ENCODE measurements around the gene ELOB. TPM values are rescaled to one million over a fixed set of nuclear protein-coding genes. Genes with fewer than 3 reads are reported as not detected.

The ELOB gene
- total and polyA plus RNA-seq, 2 of the 13 experiments (the other 11 are each of a cell fraction or from before 2014, with no cell fraction given): 208 to 225 TPM

DNA sequence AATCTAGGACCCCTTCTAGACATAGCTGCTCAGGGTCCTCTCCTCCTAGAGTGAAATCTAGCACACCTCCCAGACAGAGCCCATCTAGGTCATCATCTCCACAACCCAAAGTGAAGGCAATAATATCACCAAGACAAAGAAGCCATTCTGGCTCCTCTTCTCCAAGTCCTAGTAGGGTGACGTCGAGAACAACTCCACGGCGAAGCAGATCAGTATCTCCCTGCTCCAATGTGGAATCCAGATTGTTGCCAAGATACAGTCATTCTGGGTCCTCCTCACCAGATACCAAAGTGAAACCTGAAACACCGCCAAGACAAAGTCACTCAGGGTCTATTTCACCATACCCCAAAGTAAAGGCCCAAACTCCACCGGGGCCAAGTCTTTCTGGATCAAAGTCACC lies 13.9 kb downstream of the ELOB start:
- Histone ChIP-seq H3K9ac (ENCODE audit: insufficient read depth, low read depth, low read length) (no peak overlapping the region), H3K4me2 (ENCODE audit: low read depth, low read length) (no peak overlapping the region), H3K9me3 (ENCODE audit: low read length) (no peaks in the 10 kb centered on the region), H3K79me2 (ENCODE audit: insufficient read depth, low read length) (peaks cover 42% of the 10 kb centered on the region), H3K4me3 (replicated peaks in 1 of 3; ENCODE audit: insufficient read depth in 1 of 3, low read depth in 2 of 3, low read length in 3 of 3) (no peak overlapping the region), H2AFZ (ENCODE audit: low read length) (no peak overlapping the region), H4K20me1 (ENCODE audit: insufficient read depth, low read length) (peaks cover 13% of the 10 kb centered on the region), H3K27ac (ENCODE audit: extremely low read length, insufficient read depth, low read length) (no peak overlapping the region), H3K36me3 (replicated peaks in 1 of 2; ENCODE audit: control insufficient read depth in 1 of 2, insufficient read depth in 2 of 2, low read length in 2 of 2) (peaks cover 53 to 99% of the 10 kb centered on the region in 2 experiments), H3K4me1 (ENCODE audit: insufficient read depth, low read length) (no peaks in the 10 kb centered on the region), H3K27me3 (ENCODE audit: control insufficient read depth in 1 of 2, insufficient read depth in 2 of 2, low read length in 2 of 2) (no peaks in the 10 kb centered on the region)
- in situ Hi-C loops (cut with HindIII; ENCODE audit: extremely low pct_ligation_motif_present, low pct_unique_long_range_greater_than_20kb): no loop called here
- no peak for TF ChIP-seq ZNF615 (CRISPR knock-in tag; IDR thresholded peaks at IDR 0.05; ENCODE audit: borderline replicate concordance)
- 0 out of 2 replicates have a peak, but pooled peaks have one; percentile 52 for TF ChIP-seq POLR2G (IDR thresholded peaks at IDR 0.05; ENCODE audit: low read depth, low read length)
- FAIRE-seq (no peak), DNase-seq (ENCODE audit: low spot score) (no peak), ATAC-seq (no peak)
- 100% methylated on average over 6 of the region's 6 CpGs for WGBS (ENCODE audit: low lambda C conversion rate)
- ChIA-PET CTCF (ENCODE audit: low intra/inter-chr PET ratio, low total read pairs) (no interaction called here), POLR2A (interaction anchor here (0.8 to 1.2 kb wide), 2 partner anchors 12 to 15 kb away, joined by 3 to 5 read pairs; no protein-coding TSS in a partner anchor)
- no TSS peak for BruUV-seq (replicated peaks)
- intact Hi-C loops (cut with micrococcal nuclease; ENCODE audit: unreplicated experiment): no loop called here

DNA sequence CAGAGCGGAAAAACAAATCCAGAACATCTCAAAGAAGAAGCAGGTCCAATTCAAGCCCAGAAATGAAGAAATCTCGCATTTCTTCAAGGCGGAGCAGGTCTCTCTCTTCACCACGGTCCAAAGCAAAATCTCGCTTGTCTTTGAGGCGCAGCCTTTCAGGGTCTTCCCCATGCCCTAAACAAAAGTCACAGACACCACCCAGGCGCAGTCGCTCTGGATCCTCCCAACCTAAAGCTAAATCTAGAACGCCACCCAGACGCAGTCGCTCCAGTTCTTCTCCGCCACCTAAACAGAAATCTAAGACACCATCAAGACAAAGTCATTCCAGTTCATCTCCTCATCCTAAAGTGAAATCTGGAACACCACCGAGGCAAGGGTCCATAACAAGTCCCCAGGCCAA lies 14.4 kb downstream of the ELOB start:
- no peaks in the 10 kb centered on the region for H3K9me3 ChIP-seq (ENCODE audit: low read length)
- no peak for DNase-seq (ENCODE audit: low spot score)
- H3K4me3 ChIP-seq (replicated peaks in 1 of 3; ENCODE audit: insufficient read depth in 1 of 3, low read depth in 2 of 3, low read length in 3 of 3): no peak overlapping the region
- POLR2A ChIA-PET: interaction anchor here (0.8 to 1.2 kb wide), 2 partner anchors 11 to 15 kb away, joined by 3 to 5 read pairs; no protein-coding TSS in a partner anchor
- no peak overlapping the region for H2AFZ ChIP-seq (ENCODE audit: low read length)
- intact Hi-C loops (cut with micrococcal nuclease; ENCODE audit: unreplicated experiment): no loop called here
- no peak overlapping the region for H3K4me2 ChIP-seq (ENCODE audit: low read depth, low read length)
- ATAC-seq: no peak
- no peak for FAIRE-seq
- in situ Hi-C loops (cut with HindIII; ENCODE audit: extremely low pct_ligation_motif_present, low pct_unique_long_range_greater_than_20kb): no loop called here
- no TSS peak for BruUV-seq (replicated peaks)
- H3K27me3 ChIP-seq (ENCODE audit: control insufficient read depth in 1 of 2, insufficient read depth in 2 of 2, low read length in 2 of 2): no peaks in the 10 kb centered on the region
- H3K9ac ChIP-seq (ENCODE audit: insufficient read depth, low read depth, low read length): no peak overlapping the region
- H3K36me3 ChIP-seq (replicated peaks in 1 of 2; ENCODE audit: control insufficient read depth in 1 of 2, insufficient read depth in 2 of 2, low read length in 2 of 2): peaks cover 52 to 99% of the 10 kb centered on the region in 2 experiments
- H4K20me1 ChIP-seq (ENCODE audit: insufficient read depth, low read length): peaks cover 16% of the 10 kb centered on the region
- no peak overlapping the region for H3K27ac ChIP-seq (ENCODE audit: extremely low read length, insufficient read depth, low read length)
- no peaks in the 10 kb centered on the region for H3K4me1 ChIP-seq (ENCODE audit: insufficient read depth, low read length)
- TF ChIP-seq POLR2A (IDR thresholded peaks at IDR 0.05; ENCODE audit: insufficient read depth in 1 of 2, low read depth in 2 of 2, low read length in 2 of 2): peak in 1 of 2 experiments; percentile 9; a peak in 1 of 4 replicates
- TF ChIP-seq ZNF572 (CRISPR knock-in tag; IDR thresholded peaks at IDR 0.05): no peak
- CTCF ChIA-PET (ENCODE audit: low intra/inter-chr PET ratio, low total read pairs): no interaction called here
- 95% methylated on average over 13 of the region's 13 CpGs for WGBS (ENCODE audit: low lambda C conversion rate)
- H3K79me2 ChIP-seq (ENCODE audit: insufficient read depth, low read length): peaks cover 46% of the 10 kb centered on the region

All from HepG2 (cell line).